ENCODE data around the gene IGFBP7. TPM values are rescaled to one million over a fixed set of nuclear protein-coding genes. Genes with fewer than 3 reads are reported as not detected.

The IGFBP7 gene
- polyA plus RNA-seq, 2 of the 4 experiments (the other 2 are of a cell fraction) = 133 to 227 TPM

- TF ChIP-seq KDM5A (IDR thresholded peaks at IDR 0.05) (no peak), ZC3H11A (IDR thresholded peaks at IDR 0.05) (no peak), MAFK (IDR thresholded peaks at IDR 0.05; ENCODE audit: partially characterized antibody) (no peak), GATA3 (IDR thresholded peaks at IDR 0.05; ENCODE audit: borderline replicate concordance) (no peak), RAD21 (conservative IDR thresholded peaks at IDR 0.05 in 1 of 2, IDR thresholded peaks at IDR 0.05 in 1 of 2) (no peak), FOSL2 (IDR thresholded peaks at IDR 0.05) (no peak), FOSL2 (CRISPR knock-in tag; IDR thresholded peaks at IDR 0.05) (no peak), RCOR1 (IDR thresholded peaks at IDR 0.05; ENCODE audit: low read depth, low read length) (no peak), ZNF302 (CRISPR knock-in tag; IDR thresholded peaks at IDR 0.05) (no peak), EHF (CRISPR knock-in tag; IDR thresholded peaks at IDR 0.05) (no peak), PHF8 (IDR thresholded peaks at IDR 0.05; ENCODE audit: borderline replicate concordance, low read depth) (no peak), REST (IDR thresholded peaks at IDR 0.05) (no peak), KDM1A (IDR thresholded peaks at IDR 0.05; ENCODE audit: low read depth) (no peak), EP300 (IDR thresholded peaks at IDR 0.05) (no peak), HOXB5 (CRISPR knock-in tag; IDR thresholded peaks at IDR 0.05) (no peak), HDAC2 (IDR thresholded peaks at IDR 0.05) (no peak), MAZ (IDR thresholded peaks at IDR 0.05; ENCODE audit: borderline replicate concordance, low read depth, low read length) (no peak), JUNB (IDR thresholded peaks at IDR 0.05) (no peak), RFX5 (IDR thresholded peaks at IDR 0.05) (no peak)
- 32% methylated on average over 5 of the region's 27 CpGs for WGBS (ENCODE audit: missing lambda C conversion rate)
- H3K9me3 ChIP-seq = 0 out of 3 replicates have a peak, but pooled peaks cover 4% of the 10 kb centered on the region
- ChIA-PET CTCF (interaction anchor here (1.9 kb wide), 1 partner anchor 69 kb away, joined by 3 read pairs; no protein-coding TSS in a partner anchor), POLR2A (no interaction called here)
- ATAC-seq (peak in 1 of 2 experiments; percentile 7; a peak in 2 of 6 replicates), DNase-seq (ENCODE audit: low read depth in 1 of 2, low spot score in 1 of 2) (no peak), FAIRE-seq (no peak)
- peak overlapping the region; percentile 81 to 95 for H3K27ac ChIP-seq
- H3K4me2 ChIP-seq = peak overlapping the region; percentile 62
- peak overlapping the region; percentile 86 for H3K4me3 ChIP-seq
- peaks cover 27% of the 10 kb centered on the region for H3K4me1 ChIP-seq
These were observed 756 bp downstream of the IGFBP7 start for GRCh38 chr4:57109411-57109846.

DNA sequence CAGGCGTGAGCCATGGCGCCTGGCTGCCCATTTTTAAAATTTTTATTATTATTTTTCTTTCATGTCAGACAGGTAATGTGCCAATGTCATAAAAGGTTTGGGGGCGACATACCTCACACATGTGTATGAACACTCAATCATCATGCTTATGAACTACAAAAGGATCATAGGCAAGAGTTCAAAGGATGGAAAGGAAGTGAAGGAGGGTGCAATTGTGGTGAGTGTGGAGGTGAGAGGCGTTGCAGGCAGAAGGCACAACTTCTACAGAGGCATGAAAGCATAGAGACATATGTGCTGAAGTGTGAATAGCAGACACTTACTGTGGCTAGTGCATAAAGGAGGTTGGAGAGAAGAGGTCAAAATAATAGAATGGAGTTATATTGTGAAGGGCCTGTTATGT lies 4.0 kb downstream of the IGFBP7 start:
- Histone ChIP-seq H3K27ac (peak overlapping the region in 1 of 2 experiments; percentile 21; a peak in 1 of 6 replicates), H3K4me1 (peaks cover 52% of the 10 kb centered on the region), H3K9me3 (0 out of 3 replicates have a peak, but pooled peaks cover 4% of the 10 kb centered on the region), H3K4me2 (peak overlapping the region; percentile 62; the same call in 1 of the 3 replicates), H3K4me3 (no peak overlapping the region)
- ATAC-seq = no peak
- no peak for DNase-seq (ENCODE audit: low read depth in 1 of 2, low spot score in 1 of 2)
- no peak for TF ChIP-seq MYC (IDR thresholded peaks at IDR 0.05; ENCODE audit: borderline replicate concordance, low read length)
- POLR2A ChIA-PET = no interaction called here
- no peak for FAIRE-seq
- CTCF ChIA-PET = interaction anchor here (0.5 to 1.2 kb wide), 2 partner anchors 57 to 129 kb away, joined by 3 to 4 read pairs; partner anchors contain the start of gene NOA1
- WGBS (ENCODE audit: missing lambda C conversion rate) = 89% methylated on average over 4 of the region's 4 CpGs

- ChIA-PET POLR2A (no interaction called here), CTCF (no interaction called here)
- ATAC-seq (no peak), DNase-seq (ENCODE audit: low read depth in 1 of 2, low spot score in 1 of 2) (no peak), FAIRE-seq (no peak)
- Histone ChIP-seq H3K9me3 (0 out of 3 replicates have a peak, but pooled peaks cover 4% of the 10 kb centered on the region), H3K4me3 (no peak overlapping the region), H3K4me1 (peaks cover 57% of the 10 kb centered on the region), H3K27ac (peak overlapping the region; percentile 52 to 88; a peak in 5 of 6 replicates), H3K4me2 (peak overlapping the region; percentile 36; the same call in 2 of the 3 replicates)
- 82% methylated on average over 4 of the region's 4 CpGs for WGBS (ENCODE audit: missing lambda C conversion rate)
- TF ChIP-seq JUNB (IDR thresholded peaks at IDR 0.05) (no peak), USF2 (IDR thresholded peaks at IDR 0.05) (no peak), EHMT2 (IDR thresholded peaks at IDR 0.05; ENCODE audit: low read depth) (no peak), PBX3 (IDR thresholded peaks at IDR 0.05) (no peak), FOSL2 (IDR thresholded peaks at IDR 0.05) (no peak), FOSL2 (CRISPR knock-in tag; IDR thresholded peaks at IDR 0.05) (no peak), RAD21 (conservative IDR thresholded peaks at IDR 0.05 in 1 of 2, IDR thresholded peaks at IDR 0.05 in 1 of 2) (no peak), CBX2 (IDR thresholded peaks at IDR 0.05; ENCODE audit: borderline replicate concordance, low read depth) (no peak), CHD4 (IDR thresholded peaks at IDR 0.05; ENCODE audit: borderline replicate concordance) (no peak), GATA3 (IDR thresholded peaks at IDR 0.05; ENCODE audit: borderline replicate concordance) (no peak), SREBF2 (IDR thresholded peaks at IDR 0.05) (no peak)
- TF ChIP-seq, protein P1, sequence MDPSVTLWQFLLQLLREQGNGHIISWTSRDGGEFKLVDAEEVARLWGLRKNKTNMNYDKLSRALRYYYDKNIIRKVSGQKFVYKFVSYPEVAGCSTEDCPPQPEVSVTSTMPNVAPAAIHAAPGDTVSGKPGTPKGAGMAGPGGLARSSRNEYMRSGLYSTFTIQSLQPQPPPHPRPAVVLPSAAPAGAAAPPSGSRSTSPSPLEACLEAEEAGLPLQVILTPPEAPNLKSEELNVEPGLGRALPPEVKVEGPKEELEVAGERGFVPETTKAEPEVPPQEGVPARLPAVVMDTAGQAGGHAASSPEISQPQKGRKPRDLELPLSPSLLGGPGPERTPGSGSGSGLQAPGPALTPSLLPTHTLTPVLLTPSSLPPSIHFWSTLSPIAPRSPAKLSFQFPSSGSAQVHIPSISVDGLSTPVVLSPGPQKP (IDR thresholded peaks at IDR 0.05; ENCODE audit: low read depth, low read length) = no peak
These were observed 5.3 kb downstream of the IGFBP7 start for GRCh38 chr4:57104706-57105560.
